Measurements from ENCODE around the gene ANTKMT.
A peak's percentile ranks its signal among the peaks of the same experiment; 100 is the strongest.
"Not testable (repeated sequence)": the region's sequence is repeated elsewhere in the genome, so short reads cannot be mapped to it uniquely, and the experiment has no call there.

The ANTKMT gene

GRCh38 chr16:711084-711483, 9.9 kb upstream of the ANTKMT start:
- TF ChIP-seq ZNF274 (IDR thresholded peaks at IDR 0.05; ENCODE audit: low read depth, low read length), result no peak
- H3K4me3 ChIP-seq (ENCODE audit: low read length), result no peak overlapping the region

GRCh38 chr16:711548-712320, 9.2 kb upstream of the ANTKMT start:
- TF ChIP-seq ZNF274 (IDR thresholded peaks at IDR 0.05; ENCODE audit: low read depth, low read length), result no peak

DNA sequence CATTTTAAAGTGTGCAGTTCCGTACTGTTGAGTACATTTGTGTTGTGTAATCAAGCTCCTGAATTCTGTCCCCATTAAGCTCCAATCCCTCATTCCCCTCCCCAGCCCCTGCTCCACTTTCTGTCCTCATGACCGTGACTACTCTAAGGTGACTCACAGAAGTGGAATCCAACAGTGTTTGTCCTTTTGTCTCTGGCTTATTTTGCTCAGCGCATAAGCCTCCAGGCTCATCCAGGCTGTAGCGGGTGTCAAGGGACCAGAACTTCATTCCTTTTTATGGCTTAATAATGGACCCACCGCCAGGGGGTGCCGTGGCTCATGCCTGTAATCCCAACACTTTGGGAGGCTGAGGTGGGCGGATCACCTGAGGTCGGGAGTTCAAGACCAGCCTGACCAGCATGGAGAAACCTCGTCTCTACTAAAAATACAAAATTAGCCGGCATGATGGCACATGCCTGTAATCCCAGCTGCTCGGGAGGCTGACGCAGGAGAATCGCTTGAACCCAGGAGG, 8.2 kb upstream of the ANTKMT start:
- H3K4me3 ChIP-seq (ENCODE audit: low read length), result not testable (repeated sequence)

More at GRCh38 chr16:711548-712320, 9.2 kb upstream of the ANTKMT start:
- H3K4me3 ChIP-seq (ENCODE audit: low read length), result no peak overlapping the region

DNA sequence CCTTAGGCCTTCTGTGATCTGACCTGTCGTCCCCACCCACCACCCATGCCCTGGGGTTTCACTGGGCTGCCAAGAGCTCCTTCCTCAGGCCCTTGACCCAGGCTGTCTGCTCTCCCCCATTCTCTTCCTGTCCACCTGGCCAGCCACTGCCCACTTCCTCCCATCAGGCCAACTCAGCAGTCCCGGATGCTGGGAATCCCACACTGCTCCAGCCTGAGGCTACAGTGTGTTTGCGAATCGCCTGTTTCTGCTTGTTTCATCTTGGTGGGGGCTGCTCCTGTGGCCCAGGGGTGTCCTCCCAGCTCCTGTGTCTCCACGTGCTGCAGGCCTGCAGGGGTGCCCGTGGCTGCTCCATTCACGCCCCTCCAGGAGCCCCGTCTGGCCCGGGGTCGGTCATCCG, 6.9 kb upstream of the ANTKMT start:
- no peak for TF ChIP-seq ZNF274 (IDR thresholded peaks at IDR 0.05; ENCODE audit: low read depth, low read length)
- no peak overlapping the region for H3K4me3 ChIP-seq (ENCODE audit: low read length)

DNA sequence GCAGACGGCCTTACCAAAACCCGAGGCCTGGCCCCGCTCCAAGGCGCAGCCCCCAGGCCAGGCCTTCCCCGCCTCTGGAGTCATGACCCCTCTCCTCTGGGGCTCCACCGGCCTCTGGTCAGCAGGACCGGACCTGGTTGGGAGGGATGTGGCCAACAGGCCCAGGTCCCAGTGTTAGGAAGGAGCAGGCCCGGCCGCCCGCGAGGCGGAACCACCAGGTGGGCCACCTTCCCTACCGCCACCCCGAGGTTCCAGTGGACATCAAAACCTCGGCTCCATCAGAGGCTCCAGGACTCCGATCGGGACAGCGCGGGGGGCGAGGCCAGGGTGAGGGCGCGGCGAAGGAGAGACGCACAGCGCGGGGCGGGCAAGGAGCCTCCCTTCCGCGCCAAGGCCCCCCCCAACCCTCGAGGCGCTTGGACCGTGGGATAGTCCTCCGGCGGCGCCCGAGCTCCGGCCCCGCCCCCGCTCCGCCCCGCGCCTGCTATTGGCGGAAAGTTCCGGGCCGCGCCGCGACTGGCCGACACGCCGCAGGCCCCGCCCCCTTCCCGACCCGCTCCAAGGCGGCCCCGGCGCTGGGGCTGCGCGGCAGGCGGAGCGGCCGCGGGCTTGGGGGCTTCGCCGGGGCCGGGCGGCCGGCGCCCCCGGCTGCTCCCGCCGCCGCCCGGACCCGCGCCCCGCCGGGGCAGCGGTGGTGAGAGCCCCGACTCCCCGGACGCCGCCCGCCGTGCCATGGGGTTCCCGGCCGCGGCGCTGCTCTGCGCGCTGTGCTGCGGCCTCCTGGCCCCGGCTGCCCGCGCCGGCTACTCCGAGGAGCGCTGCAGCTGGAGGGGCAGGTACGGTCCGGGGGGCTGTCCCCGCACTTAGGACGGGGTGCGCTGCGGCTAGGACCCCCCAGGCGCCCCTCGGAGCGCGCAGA, 6.1 kb upstream of the ANTKMT start, which contains the start of gene METRN:
Gene METRN, plus strand, starts transcription at position 561 of the 919 bp plus-strand sequence. Its CDS starts 172 bp downstream, at position 733.
- TF ChIP-seq ZNF274 (IDR thresholded peaks at IDR 0.05; ENCODE audit: low read depth, low read length), result no peak
- peak within 1 kb of the TSS; percentile 43; the same call in 1 of the 2 replicates for H3K4me3 ChIP-seq (ENCODE audit: low read length)

DNA sequence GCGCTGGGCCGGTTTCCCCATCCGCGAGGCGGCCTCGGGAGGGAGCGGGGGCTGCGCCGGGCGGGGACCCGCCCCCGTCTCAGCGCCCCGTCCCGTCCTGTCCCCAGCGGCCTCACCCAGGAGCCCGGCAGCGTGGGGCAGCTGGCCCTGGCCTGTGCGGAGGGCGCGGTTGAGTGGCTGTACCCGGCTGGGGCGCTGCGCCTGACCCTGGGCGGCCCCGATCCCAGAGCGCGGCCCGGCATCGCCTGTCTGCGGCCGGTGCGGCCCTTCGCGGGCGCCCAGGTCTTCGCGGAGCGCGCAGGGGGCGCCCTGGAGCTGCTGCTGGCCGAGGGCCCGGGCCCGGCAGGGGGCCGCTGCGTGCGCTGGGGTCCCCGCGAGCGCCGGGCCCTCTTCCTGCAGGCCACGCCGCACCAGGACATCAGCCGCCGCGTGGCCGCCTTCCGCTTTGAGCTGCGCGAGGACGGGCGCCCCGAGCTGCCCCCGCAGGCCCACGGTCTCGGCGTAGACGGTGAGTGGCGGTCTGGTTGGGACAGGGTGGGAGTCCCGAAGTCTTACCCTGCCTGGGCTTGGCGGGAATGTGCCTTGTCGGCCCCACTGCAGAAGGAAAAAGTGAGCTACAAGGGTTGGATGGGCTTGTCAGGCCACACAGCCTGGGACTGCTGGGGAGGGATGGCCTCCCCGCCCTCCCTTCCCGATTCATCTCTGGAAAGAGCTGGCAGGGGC, 5.3 kb upstream of the ANTKMT start:
- TF ChIP-seq ZNF274 (IDR thresholded peaks at IDR 0.05; ENCODE audit: low read depth, low read length), result no peak
- peak overlapping the region; percentile 43; the same call in 1 of the 2 replicates for H3K4me3 ChIP-seq (ENCODE audit: low read length)

- TF ChIP-seq ZNF274 (IDR thresholded peaks at IDR 0.05; ENCODE audit: low read depth, low read length), result no peak
- H3K4me3 ChIP-seq (ENCODE audit: low read length), result no peak overlapping the region
These were observed 4.8 kb upstream of the ANTKMT start for GRCh38 chr16:716200-716568.

DNA sequence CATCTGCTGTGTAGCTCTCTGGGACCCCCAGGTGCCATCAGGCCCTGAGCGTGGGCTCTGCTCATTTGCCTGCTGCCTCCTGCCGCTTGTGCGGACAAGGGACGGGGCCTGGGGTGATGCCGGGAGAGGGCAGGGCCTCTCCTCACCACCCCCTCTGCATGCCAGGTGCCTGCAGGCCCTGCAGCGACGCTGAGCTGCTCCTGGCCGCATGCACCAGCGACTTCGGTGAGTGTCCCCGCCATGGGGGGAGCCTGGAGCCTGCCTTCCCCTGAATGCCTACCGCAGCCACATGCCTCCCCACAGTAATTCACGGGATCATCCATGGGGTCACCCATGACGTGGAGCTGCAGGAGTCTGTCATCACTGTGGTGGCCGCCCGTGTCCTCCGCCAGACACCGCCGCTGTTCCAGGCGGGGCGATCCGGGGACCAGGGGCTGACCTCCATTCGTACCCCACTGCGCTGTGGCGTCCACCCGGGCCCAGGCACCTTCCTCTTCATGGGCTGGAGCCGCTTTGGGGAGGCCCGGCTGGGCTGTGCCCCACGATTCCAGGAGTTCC, 4.1 kb upstream of the ANTKMT start:
- no peak for TF ChIP-seq ZNF274 (IDR thresholded peaks at IDR 0.05; ENCODE audit: low read depth, low read length)
- no peak overlapping the region for H3K4me3 ChIP-seq (ENCODE audit: low read length)

GRCh38 chr16:717450-718245, 3.3 kb upstream of the ANTKMT start:
- H3K4me3 ChIP-seq (ENCODE audit: low read length), result no peak overlapping the region

GRCh38 chr16:718389-718788, 2.6 kb upstream of the ANTKMT start:
- H3K4me3 ChIP-seq (ENCODE audit: low read length), result no peak overlapping the region
- TF ChIP-seq ZNF274 (IDR thresholded peaks at IDR 0.05; ENCODE audit: low read depth, low read length), result no peak

More at GRCh38 chr16:717450-718245, 3.3 kb upstream of the ANTKMT start:
- TF ChIP-seq ZNF274 (IDR thresholded peaks at IDR 0.05; ENCODE audit: low read depth, low read length), result no peak

DNA sequence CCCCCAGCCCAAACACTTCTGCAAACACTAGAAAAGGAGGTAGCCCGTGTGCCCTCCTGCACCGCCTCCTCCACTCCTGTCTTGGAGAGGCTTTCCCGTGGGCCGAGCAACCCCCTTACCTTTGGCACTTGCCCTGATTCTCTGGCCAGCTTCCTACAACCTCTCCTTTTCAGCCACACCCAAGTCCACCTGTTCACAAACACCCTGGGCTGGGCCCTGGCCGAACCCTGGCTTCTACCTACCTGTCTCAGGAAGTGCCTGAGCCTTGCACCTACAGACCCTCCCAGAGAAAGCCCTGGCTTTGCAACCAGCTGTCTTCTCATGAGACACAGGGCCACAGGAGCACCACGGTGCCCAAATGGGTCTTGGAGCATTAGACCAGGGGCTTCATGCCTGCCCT, 2.0 kb upstream of the ANTKMT start:
- TF ChIP-seq ZNF274 (IDR thresholded peaks at IDR 0.05; ENCODE audit: low read depth, low read length), result no peak
- no peak overlapping the region for H3K4me3 ChIP-seq (ENCODE audit: low read length)

DNA sequence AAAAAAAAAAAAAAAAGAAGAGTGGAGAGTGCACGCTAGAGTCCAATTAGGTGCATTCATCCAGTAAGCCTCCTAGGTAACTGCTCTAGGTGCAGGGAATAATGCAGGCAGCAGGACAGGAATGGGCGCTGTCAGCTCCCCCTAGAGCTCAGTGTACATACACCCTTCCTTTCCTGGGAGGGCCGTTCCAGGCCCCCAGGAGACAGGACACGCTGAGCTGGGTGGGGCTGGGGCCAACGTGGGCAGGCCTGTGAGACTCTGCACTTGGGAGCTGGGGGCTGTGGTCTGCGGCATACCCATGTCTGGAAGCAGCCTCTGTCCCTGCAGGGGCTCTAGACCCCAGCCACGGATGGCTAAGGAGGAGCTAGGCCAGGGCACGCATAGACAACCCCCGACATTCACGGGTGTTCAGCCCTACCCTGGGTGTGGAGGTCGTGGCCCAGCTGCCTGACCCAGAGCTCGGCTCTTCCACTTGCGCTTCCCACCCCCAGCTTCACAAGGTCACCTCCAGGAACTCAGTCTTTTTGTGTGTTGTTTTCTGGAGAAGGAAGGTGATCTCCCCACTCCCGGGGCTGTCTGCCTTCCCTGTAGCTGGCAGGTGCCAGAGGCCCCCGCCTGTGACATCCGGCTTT, 1.0 kb upstream of the ANTKMT start:
- TF ChIP-seq ZNF274 (IDR thresholded peaks at IDR 0.05; ENCODE audit: low read depth, low read length), result no peak
- peak overlapping the region; percentile 66 for H3K4me3 ChIP-seq (ENCODE audit: low read length)

All from GM08714 (cell line).